WTC11 (cell line): ENCODE results near the gene URB1. TPM values are rescaled to one million over a fixed set of nuclear protein-coding genes. Genes with fewer than 3 reads are reported as not detected.
A peak's percentile ranks its signal among the peaks of the same experiment; 100 is the strongest.

ENCODE experiments used
- CREM ChIP-seq: sonication (generic); formaldehyde crosslinking; IDR thresholded peaks from 2 replicates; pipeline ENCODE4 v1.8.1; 2022; ENCODE audit warnings: mild to moderate bottlenecking, missing genetic modification reagents, moderate library complexity
- ESRRA ChIP-seq: sonication (generic); formaldehyde crosslinking; IDR thresholded peaks from 2 replicates; pipeline ENCODE4 v1.8.1; 2022; ENCODE audit warnings: mild to moderate bottlenecking, missing genetic modification reagents, borderline replicate concordance
- JAZF1 ChIP-seq: fragments of 250-450 bp; sonication (Bioruptor Pico); IDR thresholded peaks from 2 replicates; pipeline ENCODE4 v1.9.0; 2021; ENCODE audit warnings: moderate library complexity, mild to moderate bottlenecking, inconsistent platforms
- NFATC4 ChIP-seq: fragments of 250-450 bp; sonication (Bioruptor Pico); IDR thresholded peaks from 2 replicates; pipeline ENCODE4 v1.9.0; 2021; ENCODE audit warnings: mild to moderate bottlenecking
- NFYB ChIP-seq: sonication (generic); formaldehyde crosslinking; conservative IDR thresholded peaks from 2 replicates; pipeline ENCODE4 v1.8.0; 2022; ENCODE audit warnings: low read depth, missing genetic modification reagents
- NR3C1 ChIP-seq: sonication (generic); formaldehyde crosslinking; conservative IDR thresholded peaks from 2 replicates; pipeline ENCODE4 v1.8.1; 2023; ENCODE audit warnings: low read depth, mild to moderate bottlenecking, missing genetic modification reagents
- SMAD4 ChIP-seq: sonication (generic); formaldehyde crosslinking; IDR thresholded peaks from 2 replicates; pipeline ENCODE4 v1.8.0; 2022; ENCODE audit warnings: mild to moderate bottlenecking, missing genetic modification reagents
- TCF7 ChIP-seq: sonication (generic); formaldehyde crosslinking; IDR thresholded peaks from 2 replicates; pipeline ENCODE4 v1.8.0; 2022; ENCODE audit warnings: mild to moderate bottlenecking, low read depth, missing genetic modification reagents, moderate library complexity
- TEAD1 ChIP-seq: sonication (generic); formaldehyde crosslinking; IDR thresholded peaks from 2 replicates; pipeline ENCODE4 v1.8.0; 2022; ENCODE audit warnings: mild to moderate bottlenecking, missing genetic modification reagents
- ZNF138 ChIP-seq: sonication (generic); formaldehyde crosslinking; conservative IDR thresholded peaks from 2 replicates; pipeline ENCODE4 v1.8.1; 2022; ENCODE audit warnings: mild to moderate bottlenecking, moderate library complexity, missing genetic modification reagents
- ZNF219 ChIP-seq: sonication (generic); formaldehyde crosslinking; IDR thresholded peaks from 2 replicates; pipeline ENCODE4 v1.8.0; 2023; ENCODE audit warnings: missing genetic modification reagents, mild to moderate bottlenecking, borderline replicate concordance
- ZNF263 ChIP-seq: sonication (generic); formaldehyde crosslinking; IDR thresholded peaks from 2 replicates; pipeline ENCODE4 v1.8.1; 2022; ENCODE audit warnings: low read depth, mild to moderate bottlenecking, moderate library complexity, missing genetic modification reagents
- ZNF317 ChIP-seq: sonication (generic); formaldehyde crosslinking; IDR thresholded peaks from 2 replicates; pipeline ENCODE4 v1.8.1; 2023; ENCODE audit warnings: low read depth, mild to moderate bottlenecking, moderate library complexity, missing genetic modification reagents, borderline replicate concordance
- ZNF396 ChIP-seq: fragments of 250-450 bp; sonication (Bioruptor Pico); IDR thresholded peaks from 2 replicates; pipeline ENCODE4 v1.8.0; 2021; ENCODE audit warnings: mild to moderate bottlenecking, moderate library complexity, borderline replicate concordance
- total RNA-seq: library from RNA; stranded (reverse); gene quantifications from 3 replicates; pipeline ENCODE4 v1.2.3, GENCODE V29; 2021
- TF ChIP-seq, protein P1 (sequence below): sonication (generic); formaldehyde crosslinking; IDR thresholded peaks from 2 replicates; pipeline ENCODE4 v1.8.1; 2023; ENCODE audit warnings: mild to moderate bottlenecking, moderate library complexity, missing genetic modification reagents
- TF ChIP-seq, protein P2 (sequence below): fragments of 250-450 bp; sonication (Bioruptor Pico); IDR thresholded peaks from 2 replicates; pipeline ENCODE4 v1.9.0; 2021; ENCODE audit warnings: mild to moderate bottlenecking
- TF ChIP-seq, protein P3 (sequence below): fragments of 250-450 bp; sonication (Bioruptor Pico); conservative IDR thresholded peaks from 2 replicates; pipeline ENCODE4 v1.9.0; 2021; ENCODE audit warnings: mild to moderate bottlenecking
- TF ChIP-seq, protein P4 (sequence below): sonication (generic); formaldehyde crosslinking; IDR thresholded peaks from 2 replicates; pipeline ENCODE4 v1.8.1; 2023; ENCODE audit warnings: mild to moderate bottlenecking, missing genetic modification reagents, moderate library complexity
- TF ChIP-seq, protein P5 (sequence below): sonication (generic); formaldehyde crosslinking; IDR thresholded peaks from 2 replicates; pipeline ENCODE4 v1.8.1; 2022; ENCODE audit warnings: mild to moderate bottlenecking, moderate library complexity, missing genetic modification reagents
- TF ChIP-seq, protein P6 (sequence below): sonication (generic); formaldehyde crosslinking; IDR thresholded peaks from 2 replicates; pipeline ENCODE4 v1.8.1; 2023; ENCODE audit warnings: mild to moderate bottlenecking, missing genetic modification reagents, moderate library complexity
- TF ChIP-seq, protein P7 (sequence below): sonication (generic); formaldehyde crosslinking; IDR thresholded peaks from 2 replicates; pipeline ENCODE4 v1.8.0; 2022; ENCODE audit warnings: missing genetic modification reagents
- TF ChIP-seq, protein P8 (sequence below): sonication (generic); formaldehyde crosslinking; IDR thresholded peaks from 2 replicates; pipeline ENCODE4 v1.8.0; 2022; ENCODE audit warnings: mild to moderate bottlenecking, missing genetic modification reagents
- TF ChIP-seq, protein P9 (sequence below): sonication (generic); formaldehyde crosslinking; IDR thresholded peaks from 2 replicates; pipeline ENCODE4 v1.8.1; 2022; ENCODE audit warnings: low read depth, mild to moderate bottlenecking, moderate library complexity, missing genetic modification reagents, borderline replicate concordance
- TF ChIP-seq, protein P10 (sequence below): sonication (generic); formaldehyde crosslinking; conservative IDR thresholded peaks from 2 replicates; pipeline ENCODE4 v1.8.1; 2022; ENCODE audit warnings: mild to moderate bottlenecking, missing genetic modification reagents

URB1 gene
- total RNA-seq, 1 experiment from 2014 or later, result 38.7 TPM

DNA sequence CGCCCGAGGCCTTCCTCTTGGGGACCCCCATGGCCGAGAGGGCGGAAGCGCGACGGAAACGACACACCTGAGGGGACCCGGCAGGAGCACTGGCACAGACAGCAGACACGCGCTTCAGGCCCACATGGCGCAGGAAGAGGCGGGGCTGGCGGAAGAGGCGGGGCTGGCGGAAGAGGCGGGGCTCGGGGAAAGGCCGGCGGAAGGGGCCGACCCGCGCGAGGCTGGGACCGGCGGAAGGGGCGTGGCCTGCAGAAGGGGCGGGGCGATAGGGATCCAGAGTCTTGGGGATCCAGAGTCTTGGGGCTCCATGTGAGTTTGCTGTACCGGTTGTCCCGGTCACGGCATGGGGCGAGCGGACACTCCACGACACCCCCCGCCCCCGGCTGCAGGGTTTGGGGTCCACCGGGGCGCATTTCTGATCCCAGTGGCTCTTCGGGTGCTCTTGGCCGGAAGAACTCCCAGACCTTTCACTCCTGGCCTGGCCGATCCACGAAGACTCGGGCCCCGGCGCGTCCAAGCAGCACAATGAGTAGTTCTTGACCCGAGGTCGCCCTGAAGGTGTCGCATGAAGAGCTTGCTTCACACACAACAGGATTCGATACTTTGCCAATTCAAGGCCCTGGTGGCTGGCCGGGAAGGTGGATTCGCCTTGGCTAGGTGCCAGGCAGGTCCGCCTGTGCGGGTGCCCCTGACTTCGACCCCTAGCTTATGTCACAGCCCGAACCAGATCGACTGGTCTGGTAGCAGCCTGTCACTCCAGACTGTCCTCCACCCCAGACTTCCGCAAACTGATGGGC, at the start of gene URB1 (continued):
- TF ChIP-seq SMAD4 (no peak), CREM (CRISPR knock-in tag) (0 out of 2 replicates have a peak, but pooled peaks have one; percentile 46), NFATC4 (CRISPR knock-in tag) (no peak), JAZF1 (CRISPR knock-in tag) (no peak), TCF7 (CRISPR knock-in tag) (no peak), ZNF219 (CRISPR knock-in tag) (no peak), ZNF263 (CRISPR knock-in tag) (no peak), ZNF317 (CRISPR knock-in tag) (no peak), TEAD1 (CRISPR knock-in tag) (no peak), ZNF396 (CRISPR knock-in tag) (no peak), ZNF138 (CRISPR knock-in tag) (no peak), NFYB (no peak), NR3C1 (no peak), ESRRA (CRISPR knock-in tag) (no peak)
- TF ChIP-seq, protein P1, sequence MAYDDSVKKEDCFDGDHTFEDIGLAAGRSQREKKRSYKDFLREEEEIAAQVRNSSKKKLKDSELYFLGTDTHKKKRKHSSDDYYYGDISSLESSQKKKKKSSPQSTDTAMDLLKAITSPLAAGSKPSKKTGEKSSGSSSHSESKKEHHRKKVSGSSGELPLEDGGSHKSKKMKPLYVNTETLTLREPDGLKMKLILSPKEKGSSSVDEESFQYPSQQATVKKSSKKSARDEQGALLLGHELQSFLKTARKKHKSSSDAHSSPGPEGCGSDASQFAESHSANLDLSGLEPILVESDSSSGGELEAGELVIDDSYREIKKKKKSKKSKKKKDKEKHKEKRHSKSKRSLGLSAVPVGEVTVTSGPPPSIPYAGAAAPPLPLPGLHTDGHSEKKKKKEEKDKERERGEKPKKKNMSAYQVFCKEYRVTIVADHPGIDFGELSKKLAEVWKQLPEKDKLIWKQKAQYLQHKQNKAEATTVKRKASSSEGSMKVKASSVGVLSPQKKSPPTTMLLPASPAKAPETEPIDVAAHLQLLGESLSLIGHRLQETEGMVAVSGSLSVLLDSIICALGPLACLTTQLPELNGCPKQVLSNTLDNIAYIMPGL (CRISPR knock-in tag), result peak; percentile 21; the same call in 1 of the 2 replicates
- TF ChIP-seq, protein P2, sequence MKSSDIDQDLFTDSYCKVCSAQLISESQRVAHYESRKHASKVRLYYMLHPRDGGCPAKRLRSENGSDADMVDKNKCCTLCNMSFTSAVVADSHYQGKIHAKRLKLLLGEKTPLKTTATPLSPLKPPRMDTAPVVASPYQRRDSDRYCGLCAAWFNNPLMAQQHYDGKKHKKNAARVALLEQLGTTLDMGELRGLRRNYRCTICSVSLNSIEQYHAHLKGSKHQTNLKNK, result no peak
- TF ChIP-seq, protein P3, sequence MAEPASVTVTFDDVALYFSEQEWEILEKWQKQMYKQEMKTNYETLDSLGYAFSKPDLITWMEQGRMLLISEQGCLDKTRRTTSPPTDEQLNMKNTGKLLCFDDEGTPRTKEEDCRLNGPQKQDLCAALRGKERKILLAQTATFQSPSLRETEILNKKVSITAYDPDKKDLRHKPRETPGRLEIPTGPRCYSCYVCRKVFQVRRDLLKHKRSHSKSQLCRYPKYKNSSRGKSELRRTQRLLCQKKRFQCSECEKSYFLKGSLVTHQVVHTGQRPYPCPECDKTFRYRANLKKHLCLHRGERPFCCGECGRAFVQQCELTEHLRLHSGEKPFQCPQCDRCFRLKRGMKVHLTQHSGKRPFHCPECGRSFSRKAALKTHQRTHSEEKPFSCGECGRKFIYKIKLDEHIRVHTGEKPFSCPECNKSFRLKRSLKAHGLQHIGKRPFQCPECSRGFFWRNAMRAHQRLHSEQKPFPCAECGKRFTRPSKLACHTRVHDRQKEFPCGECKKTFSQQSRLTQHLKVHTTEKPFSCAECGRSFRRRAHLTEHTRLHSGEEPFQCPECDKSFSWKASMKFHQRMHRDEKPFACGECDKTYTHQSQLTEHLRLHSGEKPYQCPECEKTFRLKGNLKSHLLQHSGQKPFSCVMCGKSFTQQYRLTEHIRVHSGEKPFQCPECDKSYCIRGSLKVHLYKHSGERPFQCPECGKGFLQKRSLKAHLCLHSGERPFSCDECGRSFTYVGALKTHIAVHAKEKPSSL (CRISPR knock-in tag), result no peak
- TF ChIP-seq, protein P4, sequence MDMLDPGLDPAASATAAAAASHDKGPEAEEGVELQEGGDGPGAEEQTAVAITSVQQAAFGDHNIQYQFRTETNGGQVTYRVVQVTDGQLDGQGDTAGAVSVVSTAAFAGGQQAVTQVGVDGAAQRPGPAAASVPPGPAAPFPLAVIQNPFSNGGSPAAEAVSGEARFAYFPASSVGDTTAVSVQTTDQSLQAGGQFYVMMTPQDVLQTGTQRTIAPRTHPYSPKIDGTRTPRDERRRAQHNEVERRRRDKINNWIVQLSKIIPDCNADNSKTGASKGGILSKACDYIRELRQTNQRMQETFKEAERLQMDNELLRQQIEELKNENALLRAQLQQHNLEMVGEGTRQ (CRISPR knock-in tag), result no peak; the same call in 1 of the 2 replicates
- TF ChIP-seq, protein P5, sequence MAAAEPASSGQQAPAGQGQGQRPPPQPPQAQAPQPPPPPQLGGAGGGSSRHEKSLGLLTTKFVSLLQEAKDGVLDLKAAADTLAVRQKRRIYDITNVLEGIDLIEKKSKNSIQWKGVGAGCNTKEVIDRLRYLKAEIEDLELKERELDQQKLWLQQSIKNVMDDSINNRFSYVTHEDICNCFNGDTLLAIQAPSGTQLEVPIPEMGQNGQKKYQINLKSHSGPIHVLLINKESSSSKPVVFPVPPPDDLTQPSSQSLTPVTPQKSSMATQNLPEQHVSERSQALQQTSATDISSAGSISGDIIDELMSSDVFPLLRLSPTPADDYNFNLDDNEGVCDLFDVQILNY (CRISPR knock-in tag), result no peak
- TF ChIP-seq, protein P6, sequence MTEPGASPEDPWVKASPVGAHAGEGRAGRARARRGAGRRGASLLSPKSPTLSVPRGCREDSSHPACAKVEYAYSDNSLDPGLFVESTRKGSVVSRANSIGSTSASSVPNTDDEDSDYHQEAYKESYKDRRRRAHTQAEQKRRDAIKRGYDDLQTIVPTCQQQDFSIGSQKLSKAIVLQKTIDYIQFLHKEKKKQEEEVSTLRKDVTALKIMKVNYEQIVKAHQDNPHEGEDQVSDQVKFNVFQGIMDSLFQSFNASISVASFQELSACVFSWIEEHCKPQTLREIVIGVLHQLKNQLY, result 0 out of 2 replicates have a peak, but pooled peaks have one; percentile 52
- TF ChIP-seq, protein P7, sequence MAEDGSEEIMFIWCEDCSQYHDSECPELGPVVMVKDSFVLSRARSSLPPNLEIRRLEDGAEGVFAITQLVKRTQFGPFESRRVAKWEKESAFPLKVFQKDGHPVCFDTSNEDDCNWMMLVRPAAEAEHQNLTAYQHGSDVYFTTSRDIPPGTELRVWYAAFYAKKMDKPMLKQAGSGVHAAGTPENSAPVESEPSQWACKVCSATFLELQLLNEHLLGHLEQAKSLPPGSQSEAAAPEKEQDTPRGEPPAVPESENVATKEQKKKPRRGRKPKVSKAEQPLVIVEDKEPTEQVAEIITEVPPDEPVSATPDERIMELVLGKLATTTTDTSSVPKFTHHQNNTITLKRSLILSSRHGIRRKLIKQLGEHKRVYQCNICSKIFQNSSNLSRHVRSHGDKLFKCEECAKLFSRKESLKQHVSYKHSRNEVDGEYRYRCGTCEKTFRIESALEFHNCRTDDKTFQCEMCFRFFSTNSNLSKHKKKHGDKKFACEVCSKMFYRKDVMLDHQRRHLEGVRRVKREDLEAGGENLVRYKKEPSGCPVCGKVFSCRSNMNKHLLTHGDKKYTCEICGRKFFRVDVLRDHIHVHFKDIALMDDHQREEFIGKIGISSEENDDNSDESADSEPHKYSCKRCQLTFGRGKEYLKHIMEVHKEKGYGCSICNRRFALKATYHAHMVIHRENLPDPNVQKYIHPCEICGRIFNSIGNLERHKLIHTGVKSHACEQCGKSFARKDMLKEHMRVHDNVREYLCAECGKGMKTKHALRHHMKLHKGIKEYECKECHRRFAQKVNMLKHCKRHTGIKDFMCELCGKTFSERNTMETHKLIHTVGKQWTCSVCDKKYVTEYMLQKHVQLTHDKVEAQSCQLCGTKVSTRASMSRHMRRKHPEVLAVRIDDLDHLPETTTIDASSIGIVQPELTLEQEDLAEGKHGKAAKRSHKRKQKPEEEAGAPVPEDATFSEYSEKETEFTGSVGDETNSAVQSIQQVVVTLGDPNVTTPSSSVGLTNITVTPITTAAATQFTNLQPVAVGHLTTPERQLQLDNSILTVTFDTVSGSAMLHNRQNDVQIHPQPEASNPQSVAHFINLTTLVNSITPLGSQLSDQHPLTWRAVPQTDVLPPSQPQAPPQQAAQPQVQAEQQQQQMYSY (CRISPR knock-in tag), result no peak
- TF ChIP-seq, protein P8, sequence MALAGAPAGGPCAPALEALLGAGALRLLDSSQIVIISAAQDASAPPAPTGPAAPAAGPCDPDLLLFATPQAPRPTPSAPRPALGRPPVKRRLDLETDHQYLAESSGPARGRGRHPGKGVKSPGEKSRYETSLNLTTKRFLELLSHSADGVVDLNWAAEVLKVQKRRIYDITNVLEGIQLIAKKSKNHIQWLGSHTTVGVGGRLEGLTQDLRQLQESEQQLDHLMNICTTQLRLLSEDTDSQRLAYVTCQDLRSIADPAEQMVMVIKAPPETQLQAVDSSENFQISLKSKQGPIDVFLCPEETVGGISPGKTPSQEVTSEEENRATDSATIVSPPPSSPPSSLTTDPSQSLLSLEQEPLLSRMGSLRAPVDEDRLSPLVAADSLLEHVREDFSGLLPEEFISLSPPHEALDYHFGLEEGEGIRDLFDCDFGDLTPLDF, result no peak
- TF ChIP-seq, protein P9, sequence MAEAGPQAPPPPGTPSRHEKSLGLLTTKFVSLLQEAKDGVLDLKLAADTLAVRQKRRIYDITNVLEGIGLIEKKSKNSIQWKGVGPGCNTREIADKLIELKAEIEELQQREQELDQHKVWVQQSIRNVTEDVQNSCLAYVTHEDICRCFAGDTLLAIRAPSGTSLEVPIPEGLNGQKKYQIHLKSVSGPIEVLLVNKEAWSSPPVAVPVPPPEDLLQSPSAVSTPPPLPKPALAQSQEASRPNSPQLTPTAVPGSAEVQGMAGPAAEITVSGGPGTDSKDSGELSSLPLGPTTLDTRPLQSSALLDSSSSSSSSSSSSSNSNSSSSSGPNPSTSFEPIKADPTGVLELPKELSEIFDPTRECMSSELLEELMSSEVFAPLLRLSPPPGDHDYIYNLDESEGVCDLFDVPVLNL (CRISPR knock-in tag), result no peak
- TF ChIP-seq, protein P10, sequence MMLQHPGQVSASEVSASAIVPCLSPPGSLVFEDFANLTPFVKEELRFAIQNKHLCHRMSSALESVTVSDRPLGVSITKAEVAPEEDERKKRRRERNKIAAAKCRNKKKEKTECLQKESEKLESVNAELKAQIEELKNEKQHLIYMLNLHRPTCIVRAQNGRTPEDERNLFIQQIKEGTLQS (CRISPR knock-in tag), result no peak
